ENCODE results near the gene NOC2L.

The NOC2L gene

DNA sequence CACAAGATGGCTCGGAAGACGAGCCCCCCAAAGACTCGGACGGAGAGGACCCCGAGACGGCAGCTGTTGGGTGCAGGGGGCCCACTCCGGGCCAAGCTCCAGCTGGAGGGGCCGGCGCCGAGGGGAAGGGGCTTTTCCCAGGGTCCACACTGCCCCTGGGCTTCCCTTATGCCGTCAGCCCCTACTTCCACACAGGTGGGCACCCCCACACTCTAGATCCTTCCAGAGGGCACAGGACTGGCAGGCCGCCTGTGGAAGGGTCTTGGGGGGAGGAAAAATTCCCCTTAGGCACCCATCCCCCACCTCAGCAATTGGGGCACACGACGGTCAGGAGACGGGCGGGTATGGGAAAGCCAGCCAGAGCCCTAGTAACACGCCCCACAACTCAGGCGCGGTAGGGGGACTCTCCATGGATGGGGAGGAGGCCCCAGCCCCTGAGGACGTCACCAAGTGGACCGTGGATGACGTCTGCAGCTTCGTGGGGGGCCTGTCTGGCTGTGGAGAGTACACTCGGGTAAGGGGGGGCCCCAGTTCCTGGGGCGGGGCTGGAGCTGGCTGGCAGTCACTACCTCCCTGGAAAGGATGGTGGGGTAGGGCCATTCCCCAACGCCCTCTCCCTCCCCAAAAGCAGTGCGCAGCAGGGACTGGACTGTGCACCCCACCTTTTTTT, 16.1 kb downstream of the NOC2L start:
- no peak for DNase-seq (ENCODE audit: low read depth, low spot score)

DNA sequence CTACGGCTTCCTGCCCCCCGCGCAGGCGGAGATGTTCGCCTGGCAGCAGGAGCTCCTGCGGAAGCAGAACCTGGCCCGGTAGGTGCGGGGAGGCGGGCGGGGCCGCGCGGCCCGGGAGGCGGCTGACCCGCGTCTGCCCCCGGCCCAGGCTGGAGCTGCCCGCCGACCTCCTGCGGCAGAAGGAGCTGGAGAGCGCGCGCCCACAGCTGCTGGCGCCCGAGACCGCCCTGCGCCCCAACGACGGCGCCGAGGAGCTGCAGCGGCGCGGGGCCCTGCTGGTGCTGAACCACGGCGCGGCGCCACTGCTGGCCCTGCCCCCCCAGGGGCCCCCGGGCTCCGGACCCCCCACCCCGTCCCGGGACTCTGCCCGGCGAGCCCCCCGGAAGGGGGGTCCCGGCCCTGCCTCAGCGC, 16.6 kb downstream of the NOC2L start:
- DNase-seq (ENCODE audit: low read depth, low spot score): no peak

DNA sequence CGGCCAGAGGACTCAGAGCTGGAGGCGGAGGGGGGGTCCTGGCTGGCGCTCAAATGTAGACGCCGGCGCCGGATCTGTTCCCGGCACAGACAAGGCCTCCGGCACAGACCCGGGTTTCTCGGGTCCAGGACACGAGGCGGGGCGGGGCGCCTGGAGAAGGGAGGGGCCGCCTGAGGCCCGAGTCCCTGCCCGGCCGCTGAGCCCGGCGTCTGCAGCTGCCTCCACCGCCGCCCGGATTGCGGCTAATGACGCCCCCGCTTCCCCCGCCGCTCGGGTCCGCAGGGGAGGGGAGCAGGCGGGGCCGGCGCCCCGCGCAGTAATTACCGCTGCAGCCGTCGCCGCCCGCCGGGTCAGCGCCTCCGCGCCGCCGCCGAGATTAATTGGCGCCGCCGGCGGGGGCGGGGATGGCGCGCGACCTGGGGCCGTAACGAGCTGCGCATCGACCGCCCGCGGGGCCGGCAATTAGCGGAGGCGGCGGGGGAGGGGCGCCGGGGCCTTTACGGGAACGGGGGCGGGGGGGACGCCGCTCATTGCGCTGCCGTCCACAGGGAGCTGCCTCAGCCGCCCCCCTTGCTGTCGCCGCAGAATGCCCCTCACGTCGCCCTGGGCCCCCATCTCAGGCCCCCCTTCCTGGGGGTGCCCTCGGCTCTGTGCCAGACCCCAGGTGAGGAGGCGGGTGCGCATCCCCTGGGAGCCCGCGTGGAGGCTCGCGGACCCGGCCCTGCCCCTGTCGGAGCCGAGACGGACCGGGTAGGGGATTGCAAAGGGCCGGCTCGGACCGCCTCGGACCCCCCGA, 17.3 kb downstream of the NOC2L start:
- DNase-seq (ENCODE audit: low read depth, low spot score): no peak

DNA sequence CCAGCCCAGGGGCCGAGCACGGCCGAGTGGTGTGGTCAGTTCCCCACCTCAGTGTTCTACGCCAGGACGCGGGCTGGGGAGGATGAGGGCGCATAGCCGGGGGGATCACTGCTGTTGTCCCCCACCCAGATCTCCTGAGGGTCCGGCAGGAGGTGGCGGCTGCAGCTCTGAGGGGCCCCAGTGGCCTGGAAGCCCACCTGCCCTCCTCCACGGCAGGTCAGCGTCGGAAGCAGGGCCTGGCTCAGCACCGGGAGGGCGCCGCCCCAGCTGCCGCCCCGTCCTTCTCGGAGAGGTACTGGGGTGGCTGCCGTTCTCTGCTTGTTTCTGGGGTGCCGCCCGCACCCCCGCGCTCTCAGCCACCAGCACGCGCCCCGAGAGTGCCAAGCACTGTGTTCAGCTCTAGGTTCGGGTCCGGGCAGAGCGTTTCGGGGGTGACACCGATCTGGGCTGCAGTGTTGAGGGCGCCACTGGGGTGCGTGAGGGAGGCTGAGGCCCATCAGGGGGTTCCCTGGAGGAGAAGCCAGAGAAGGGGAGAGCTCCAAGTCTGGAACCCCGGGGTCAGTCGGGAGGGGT, 18.0 kb downstream of the NOC2L start:
- no peak for DNase-seq (ENCODE audit: low read depth, low spot score)

DNA sequence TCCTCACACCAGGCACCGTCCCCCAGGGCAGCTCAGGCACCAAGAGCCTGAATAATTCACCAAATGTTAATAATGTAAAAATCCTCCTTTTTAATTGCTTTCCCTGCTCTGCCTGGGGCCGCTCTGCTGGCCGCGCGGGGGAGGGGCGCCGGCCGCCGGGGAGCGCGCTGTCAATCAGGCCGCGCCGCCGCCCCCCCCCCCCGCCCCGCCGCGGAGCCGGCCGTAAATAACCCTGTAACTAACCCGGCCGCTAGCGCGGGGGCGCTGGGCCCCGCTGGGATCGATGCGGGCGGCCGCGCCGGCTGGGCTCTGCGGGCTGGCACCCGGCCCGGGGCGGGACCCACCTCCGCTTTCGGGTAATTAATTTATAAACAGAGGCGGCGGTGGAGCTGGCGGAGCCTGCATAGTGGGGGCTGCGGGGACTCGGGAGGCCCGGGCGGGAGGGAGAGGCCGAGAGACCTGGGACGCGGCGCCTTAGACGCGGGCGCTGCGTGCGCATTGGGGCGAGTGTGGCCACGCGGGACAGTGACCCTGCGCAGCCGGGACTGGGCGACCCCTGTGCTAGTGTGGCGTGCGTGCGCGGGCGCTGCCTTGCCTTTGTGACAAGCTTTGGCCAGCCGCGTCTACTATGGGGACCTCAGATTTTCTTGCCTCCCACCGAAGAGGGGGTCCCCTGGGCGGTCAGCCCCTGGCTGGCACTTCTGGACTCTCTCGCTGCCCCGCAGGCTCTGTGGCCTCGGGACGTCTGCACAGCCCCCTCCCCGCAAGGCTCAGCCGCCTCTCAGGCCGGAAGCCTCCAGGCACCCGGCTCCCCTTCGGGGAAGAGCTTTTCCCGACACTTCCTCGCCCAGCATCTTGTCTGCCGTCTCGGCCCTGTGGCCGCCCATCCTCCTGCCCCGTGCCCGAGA, 18.7 kb downstream of the NOC2L start:
- DNase-seq (ENCODE audit: low read depth, low spot score): no peak

DNA sequence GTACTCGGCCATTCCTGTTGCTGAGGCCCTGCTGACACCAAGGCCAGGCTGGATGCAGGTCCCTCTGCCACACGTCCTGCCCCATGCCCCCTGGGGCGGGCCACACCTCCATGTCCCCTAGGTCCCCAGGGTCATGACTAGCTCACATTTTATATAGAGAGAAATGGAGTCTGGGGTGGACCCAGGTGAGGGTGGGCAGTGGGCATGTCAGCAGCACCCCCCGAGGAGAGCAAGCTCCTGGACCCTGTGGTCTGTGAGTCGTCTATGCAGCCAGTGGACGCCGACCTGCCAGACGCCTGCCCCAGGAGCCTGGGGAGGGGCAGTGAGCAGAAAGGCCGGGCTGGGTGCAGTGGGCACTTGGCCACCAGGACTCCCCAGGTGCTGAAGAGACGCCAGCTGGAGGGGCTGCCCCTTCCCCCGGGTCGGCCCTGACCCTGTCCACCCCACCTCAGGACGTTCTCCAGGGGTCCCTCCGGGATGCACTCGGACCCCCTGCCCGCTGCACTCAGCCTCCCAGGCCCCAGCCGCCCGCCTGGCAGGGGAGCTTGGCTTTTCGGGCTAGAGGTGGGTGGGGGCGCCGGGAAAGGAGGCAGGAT, 19.4 kb downstream of the NOC2L start:
- no peak for DNase-seq (ENCODE audit: low read depth, low spot score)

DNA sequence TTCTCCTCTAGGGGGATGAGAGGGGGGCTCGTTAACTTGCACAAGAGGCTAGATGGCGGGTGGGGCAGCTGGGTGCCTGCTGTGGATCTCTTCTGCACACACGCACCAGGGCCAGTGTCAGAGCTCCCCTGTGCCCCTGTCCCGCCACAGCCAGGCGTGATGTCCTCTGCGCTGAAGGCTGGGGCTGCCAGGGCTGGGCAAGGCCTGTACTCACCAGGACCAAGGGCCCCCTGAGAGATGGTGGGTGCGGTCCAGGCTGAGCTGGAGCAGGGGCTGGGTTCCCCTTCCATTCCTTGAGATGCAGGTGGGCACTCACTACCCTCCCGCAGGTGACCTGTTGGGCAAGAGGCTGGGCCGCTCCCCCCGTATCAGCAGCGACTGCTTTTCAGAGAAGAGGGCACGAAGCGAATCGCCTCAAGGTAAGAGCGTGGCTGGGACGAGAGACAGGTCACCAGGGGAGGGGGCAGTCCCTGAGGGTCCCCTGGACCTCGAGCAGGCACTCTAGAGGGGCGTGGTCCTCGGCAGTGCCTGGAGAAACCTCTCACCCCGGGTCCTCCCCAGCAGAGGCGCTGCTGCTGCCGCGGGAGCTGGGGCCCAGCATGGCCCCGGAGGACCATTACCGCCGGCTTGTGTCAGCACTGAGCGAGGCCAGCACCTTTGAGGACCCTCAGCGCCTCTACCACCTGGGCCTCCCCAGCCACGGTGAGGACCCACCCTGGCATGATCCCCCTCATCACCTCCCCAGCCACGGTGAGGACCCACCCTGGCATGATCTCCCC, 20.2 kb downstream of the NOC2L start:
- DNase-seq (ENCODE audit: low read depth, low spot score): no peak

DNA sequence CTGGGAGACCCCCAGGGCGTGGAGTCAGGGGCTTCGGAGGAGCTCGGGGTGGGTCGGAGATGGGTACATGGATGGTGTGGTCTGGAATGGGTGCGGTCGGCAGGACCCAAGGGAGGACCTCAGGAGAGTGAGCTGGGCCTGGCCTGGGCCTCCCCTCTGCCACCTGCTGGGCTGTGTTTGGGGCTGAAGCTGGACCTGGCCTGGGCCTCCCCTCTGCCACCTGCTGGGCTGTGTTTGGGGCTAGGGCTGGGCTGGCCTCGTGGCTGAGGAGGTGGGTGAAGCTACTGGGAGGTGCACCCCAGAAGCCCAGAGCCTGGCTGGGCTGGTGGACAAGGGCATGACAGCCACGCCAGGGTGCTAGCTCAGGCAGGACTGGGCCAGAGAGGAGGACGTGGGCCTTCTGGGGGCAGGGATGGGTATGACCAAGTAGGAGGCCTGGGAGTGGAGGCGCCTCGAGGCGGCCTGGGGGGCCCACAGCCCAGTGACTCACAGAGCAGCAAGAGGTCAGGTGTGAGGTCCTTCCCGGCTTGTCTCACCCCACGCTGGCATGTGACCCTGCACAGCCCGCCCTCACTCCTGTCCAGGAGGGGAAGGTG, 20.9 kb downstream of the NOC2L start:
- no peak for DNase-seq (ENCODE audit: low read depth, low spot score)

DNA sequence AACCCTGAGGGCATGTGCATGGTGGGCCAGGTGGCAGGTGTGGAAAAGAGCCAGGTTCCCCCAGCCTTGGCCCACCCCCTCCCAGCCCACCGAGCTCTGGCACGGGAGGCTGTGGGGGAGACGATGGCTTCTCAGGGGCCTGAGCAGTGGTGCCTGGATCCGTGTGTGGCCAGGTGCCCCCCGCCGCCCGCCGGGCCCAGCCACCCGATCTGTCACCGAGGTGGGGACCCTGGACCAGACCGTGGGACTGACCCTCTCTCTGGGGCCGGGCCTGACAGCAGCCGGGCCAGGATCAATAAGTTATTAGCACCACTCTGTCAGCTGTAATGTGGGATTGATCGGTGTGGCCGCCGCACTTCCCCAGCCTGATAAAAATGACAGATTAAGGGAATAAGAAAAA, 21.5 kb downstream of the NOC2L start:
- no peak for DNase-seq (ENCODE audit: low read depth, low spot score)

DNA sequence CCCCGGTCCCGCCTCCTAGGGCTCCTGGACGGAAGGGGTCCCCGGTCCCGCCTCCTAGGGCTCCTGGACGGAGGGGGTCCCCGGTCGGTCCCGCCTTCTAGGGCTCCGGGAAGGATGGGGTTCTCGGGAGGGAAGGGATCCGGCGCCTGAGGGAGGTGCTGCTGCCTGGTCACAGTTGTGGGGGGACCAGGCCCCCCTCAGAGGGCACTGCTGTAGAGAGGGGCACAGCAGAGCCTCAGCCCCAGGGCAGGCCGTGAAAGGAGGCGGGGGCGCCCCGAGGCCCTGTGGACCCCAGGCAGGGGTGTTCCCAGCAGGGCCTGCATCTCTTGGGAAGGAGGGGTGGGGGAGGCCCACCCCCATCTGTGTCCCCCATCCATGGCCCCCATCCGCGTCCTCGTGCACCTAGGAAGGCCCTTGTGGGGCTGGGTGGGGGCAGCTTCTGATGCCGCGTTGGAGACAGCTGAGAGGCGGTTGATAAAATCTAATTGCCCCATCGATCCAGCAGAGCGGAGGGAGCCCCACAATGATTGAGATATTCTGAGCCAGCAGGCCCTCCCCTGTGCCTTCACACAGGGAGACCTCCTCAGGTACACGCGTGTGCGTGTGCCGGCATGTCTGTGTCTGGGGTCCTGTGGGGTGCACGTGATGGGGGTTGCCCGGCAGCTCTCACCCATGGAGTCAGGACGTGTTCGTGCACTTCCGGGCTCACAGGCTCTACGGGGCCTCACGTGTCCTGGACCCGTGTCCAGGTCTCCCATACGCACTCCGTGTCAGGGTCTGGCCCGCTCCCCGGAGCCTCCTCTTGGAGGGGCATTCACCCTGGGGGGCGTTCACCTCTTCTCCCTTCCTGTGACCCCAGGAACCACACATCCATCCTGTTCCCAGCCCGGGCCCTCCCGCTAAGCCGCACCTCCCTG, 22.4 kb downstream of the NOC2L start:
- no peak for DNase-seq (ENCODE audit: low read depth, low spot score)

DNA sequence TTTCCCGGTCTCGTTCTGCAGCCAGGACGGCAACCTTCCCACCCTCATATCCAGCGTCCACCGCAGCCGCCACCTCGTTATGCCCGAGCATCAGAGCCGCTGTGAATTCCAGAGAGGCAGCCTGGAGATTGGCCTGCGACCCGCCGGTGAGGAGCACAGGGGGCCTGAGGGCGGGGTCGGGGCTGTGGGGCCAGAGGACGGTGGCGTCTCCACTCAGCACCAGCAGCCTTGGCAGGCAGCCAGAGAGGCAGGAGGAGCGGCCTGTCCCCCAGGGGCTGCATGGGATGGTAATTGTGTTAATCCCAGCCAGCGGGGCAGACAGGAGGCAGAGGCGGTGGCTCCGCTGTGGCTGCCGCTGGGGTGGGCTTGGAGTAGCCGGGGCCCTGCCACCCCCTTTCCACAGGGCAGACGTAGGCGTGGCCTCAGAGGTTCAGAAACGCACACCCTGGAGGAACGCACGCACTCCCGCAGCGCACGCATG, 23.3 kb downstream of the NOC2L start:
- no peak for DNase-seq (ENCODE audit: low read depth, low spot score)

DNA sequence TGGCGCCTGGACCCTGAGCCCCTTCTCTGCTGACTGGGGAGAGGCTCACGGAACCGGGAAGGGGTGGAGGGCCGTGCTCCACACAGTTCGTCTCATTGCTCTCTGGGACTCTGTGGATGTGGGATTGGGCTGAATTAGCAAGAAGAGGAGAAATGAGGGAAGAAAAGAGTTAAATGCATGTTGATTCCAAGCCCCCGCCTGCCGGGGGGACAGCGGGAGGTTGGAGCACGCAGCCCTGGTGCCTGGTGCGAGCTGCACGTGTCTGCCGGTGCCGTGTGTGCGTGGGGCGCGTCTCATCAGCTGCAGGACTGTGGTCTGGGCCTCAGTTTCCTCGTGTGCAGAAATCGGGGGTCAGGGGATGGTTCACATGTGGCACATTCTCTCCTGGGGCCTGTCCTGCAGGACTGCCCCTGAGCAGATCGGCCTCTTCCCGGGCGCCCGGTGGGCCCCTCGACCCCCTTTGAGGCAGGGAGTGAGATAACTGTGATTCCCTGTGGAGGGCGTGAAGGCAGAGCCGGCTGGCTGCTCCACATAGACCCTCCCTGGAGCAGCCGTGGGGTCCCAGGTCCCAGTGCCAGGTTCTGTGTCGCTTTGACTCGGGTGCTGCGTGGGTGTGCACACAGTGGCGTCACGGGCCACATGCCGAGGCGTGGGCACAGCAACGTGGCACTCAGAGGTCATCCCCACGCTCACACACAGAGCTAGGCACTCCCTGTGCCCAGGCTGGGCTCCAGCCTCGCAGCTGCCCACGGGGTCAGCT, 23.9 kb downstream of the NOC2L start:
- DNase-seq (ENCODE audit: low read depth, low spot score): no peak

DNA sequence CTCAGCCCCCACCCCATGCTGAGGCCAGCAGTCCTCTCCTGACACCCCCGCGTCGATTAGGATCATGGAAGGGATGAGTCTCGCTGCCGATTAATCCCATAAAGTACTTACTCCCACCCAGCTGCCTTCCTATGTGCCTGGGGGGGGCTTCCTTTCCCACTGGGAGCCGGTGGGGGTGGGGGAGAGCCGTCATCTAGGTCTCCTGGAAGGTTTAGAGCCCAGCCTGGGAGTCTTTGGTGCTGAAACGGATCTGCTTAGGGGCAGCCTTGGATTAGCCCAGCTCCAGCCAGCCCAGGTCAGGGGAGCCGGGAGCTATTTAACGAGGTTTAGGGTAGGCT, 25.5 kb downstream of the NOC2L start:
- no peak for DNase-seq (ENCODE audit: low read depth, low spot score)

DNA sequence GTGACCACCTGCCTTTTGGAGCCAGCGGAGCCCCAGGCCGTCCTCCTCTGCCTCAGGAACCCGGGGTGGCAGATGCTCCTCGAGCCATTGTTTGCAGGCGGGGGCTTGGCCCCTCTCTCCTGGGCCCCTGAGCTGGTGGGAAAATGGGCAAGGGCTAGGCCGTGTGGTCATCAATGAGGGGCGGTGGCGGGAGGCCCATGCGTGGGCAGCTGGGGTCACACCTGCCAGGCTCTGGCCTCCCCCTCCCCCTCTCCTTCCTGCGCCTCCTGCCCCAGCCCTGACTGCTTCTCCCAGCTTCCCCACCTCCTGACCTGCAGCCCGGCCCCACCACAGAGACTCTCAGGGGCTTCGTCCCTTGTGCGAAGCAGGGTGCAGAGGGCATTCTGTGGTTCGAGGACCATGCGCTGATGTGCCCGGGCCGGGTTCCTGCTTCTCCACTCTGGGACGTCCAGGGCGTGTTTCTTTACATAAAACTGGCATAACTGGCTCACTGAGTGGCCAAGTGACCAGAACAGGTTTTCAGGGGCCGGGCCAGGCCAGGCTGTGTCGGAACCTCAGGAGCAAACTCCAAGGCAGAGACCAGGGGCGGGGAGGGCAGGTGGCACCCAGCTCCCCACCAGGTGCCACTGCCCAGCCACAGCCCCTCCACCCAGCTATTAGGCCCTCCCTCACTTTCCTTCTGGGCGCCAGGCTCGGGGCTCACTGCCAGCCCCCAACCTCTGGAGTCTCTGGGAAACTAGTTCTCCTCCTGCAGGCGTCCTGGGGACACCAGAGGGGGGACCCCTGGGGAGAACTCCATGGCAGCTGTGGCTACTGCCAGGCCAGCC, 26.1 kb downstream of the NOC2L start:
- DNase-seq (ENCODE audit: low read depth, low spot score): no peak

DNA sequence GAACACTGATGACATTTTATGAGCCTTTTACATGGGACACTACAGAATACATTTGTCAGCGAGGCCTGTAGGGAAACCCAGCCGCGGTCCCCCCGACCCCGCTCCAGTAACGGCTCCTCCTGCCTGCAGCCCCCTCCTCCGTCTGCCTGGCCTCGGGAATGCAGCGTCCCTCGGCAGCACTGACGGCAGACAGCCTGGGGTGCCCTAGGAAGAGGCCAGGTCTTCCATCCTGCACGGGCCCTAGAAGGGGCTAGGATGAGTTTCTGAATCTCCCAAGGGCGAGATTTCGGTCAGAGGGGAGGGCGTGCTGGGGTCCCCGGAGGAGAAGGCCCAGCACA, 26.9 kb downstream of the NOC2L start:
- no peak for DNase-seq (ENCODE audit: low read depth, low spot score)

DNA sequence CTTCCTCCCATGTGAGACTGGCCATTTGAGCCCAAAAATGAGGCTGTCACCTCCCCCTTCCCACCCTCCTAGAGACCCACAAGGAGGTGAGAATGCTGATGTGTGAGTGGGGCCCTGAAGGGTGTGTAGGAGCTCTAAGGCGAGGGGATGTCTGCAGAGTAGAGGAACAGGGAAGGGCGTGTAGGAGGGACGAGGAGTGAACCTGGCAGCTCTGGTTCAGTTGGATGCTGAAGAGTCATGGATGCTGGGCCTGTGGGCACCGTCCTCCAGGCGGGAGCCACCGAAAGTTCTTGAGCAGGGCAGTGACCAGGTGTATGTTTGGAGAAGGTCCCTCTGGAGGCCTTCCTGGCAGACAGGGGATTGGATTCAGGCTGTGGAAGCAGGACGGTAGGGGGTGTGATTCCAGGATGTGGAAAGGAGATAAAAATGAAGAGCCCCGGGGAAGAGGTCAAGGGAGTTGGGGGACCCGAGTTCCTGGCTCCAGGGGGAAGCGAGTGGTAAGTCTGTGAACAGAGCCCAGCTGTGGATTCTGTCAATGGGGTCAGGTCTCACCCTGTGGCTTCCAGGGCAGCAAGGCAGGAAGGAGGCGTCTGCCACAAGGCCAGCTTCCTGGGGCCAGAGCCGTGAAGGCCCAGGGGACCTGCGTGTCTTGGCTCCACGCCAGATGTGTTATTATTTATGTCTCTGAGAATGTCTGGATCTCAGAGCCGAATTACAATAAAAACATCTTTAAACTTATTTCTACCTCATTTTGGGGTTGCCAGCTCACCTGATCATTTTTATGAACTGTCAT, 27.5 kb downstream of the NOC2L start:
- no peak for DNase-seq (ENCODE audit: low read depth, low spot score)

DNA sequence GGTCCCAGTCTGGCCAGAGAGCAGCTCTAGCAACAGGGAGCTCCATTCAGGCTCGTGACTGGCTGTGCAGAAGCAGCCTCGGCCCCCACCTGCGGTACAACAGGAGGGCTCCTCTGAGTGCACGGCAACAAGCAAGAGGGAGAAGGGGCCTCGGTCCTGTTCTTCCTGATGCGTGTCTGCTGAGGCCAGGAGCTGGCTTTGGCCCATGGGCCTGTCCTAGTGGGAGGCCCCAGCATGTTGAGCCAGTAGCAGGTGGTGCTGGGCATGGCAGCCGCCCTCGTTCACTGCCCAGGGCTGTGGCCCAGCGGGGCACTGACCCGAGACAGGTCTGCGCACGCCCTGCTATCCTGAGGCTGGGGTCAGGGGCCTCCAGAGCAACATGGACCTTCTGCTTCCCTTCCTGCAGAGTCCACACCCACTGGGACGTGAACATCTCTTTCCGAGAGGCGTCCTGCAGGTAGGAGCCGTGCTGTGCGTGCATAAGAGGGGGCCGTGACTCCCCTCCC, 28.4 kb downstream of the NOC2L start:
- DNase-seq (ENCODE audit: low read depth, low spot score): no peak
